Measurements from ENCODE around the gene MGAT4B. TPM values are rescaled to one million over a fixed set of nuclear protein-coding genes. Genes with fewer than 3 reads are reported as not detected.

The MGAT4B gene
- total and polyA plus RNA-seq, 2 of the 13 experiments (the other 11 are each of a cell fraction or from before 2014, with no cell fraction given) = 93.5 to 130 TPM

GRCh38 chr5:179821298-179822058, 14.8 kb upstream of the MGAT4B start (continued):
- TF ChIP-seq PHF20 (CRISPR knock-in tag; IDR thresholded peaks at IDR 0.05) (no peak; the same call in 1 of the 2 replicates), HHEX (CRISPR knock-in tag; IDR thresholded peaks at IDR 0.05) (no peak), ZNF407 (CRISPR knock-in tag; IDR thresholded peaks at IDR 0.05; ENCODE audit: not compliant biosample characterization) (no peak), NCOA2 (CRISPR knock-in tag; IDR thresholded peaks at IDR 0.05) (no peak), KLF16 (CRISPR knock-in tag; IDR thresholded peaks at IDR 0.05) (no peak; a peak in 1 of 4 replicates), NFE2 (CRISPR knock-in tag; IDR thresholded peaks at IDR 0.05) (no peak), MBD4 (IDR thresholded peaks at IDR 0.05; ENCODE audit: borderline replicate concordance, low read length) (no peak), MTA3 (CRISPR knock-in tag; IDR thresholded peaks at IDR 0.05) (no peak), NFIB (CRISPR knock-in tag; IDR thresholded peaks at IDR 0.05; ENCODE audit: borderline replicate concordance) (no peak), NR2C2 (CRISPR knock-in tag; IDR thresholded peaks at IDR 0.05; ENCODE audit: borderline replicate concordance) (no peak), ZNF547 (CRISPR knock-in tag; IDR thresholded peaks at IDR 0.05) (no peak), HNRNPL (IDR thresholded peaks at IDR 0.05; ENCODE audit: low read depth, low read length) (peak; percentile 84; the same call in 1 of the 2 replicates), ZNF326 (CRISPR knock-in tag; IDR thresholded peaks at IDR 0.05; ENCODE audit: borderline replicate concordance) (no peak), ZNF709 (CRISPR knock-in tag; IDR thresholded peaks at IDR 0.05) (no peak), HOXA5 (CRISPR knock-in tag; IDR thresholded peaks at IDR 0.05) (0 out of 2 replicates have a peak, but pooled peaks have one; percentile 34), POGK (CRISPR knock-in tag; conservative IDR thresholded peaks at IDR 0.05) (no peak), NFKB2 (CRISPR knock-in tag; IDR thresholded peaks at IDR 0.05; ENCODE audit: borderline replicate concordance) (no peak; the same call in 1 of the 2 replicates), GATAD2A (CRISPR knock-in tag; IDR thresholded peaks at IDR 0.05) (no peak), PITX1 (CRISPR knock-in tag; IDR thresholded peaks at IDR 0.05) (no peak; the same call in 1 of the 2 replicates), YEATS4 (CRISPR knock-in tag; IDR thresholded peaks at IDR 0.05; ENCODE audit: borderline replicate concordance) (no peak), ATRX (CRISPR knock-in tag; IDR thresholded peaks at IDR 0.05; ENCODE audit: borderline replicate concordance) (no peak), MAFG (CRISPR knock-in tag; IDR thresholded peaks at IDR 0.05) (no peak)

Measured in HepG2 (cell line).